Neural progenitor cell (in vitro differentiated cells): ENCODE data around the gene ACAP2.

Experiments used
- CTCF ChIP-seq: fragments of 200-600 bp; sonication (generic); IDR thresholded peaks from 2 replicates; pipeline ENCODE4 v1.5.1; 2017; ENCODE audit warnings: antibody characterized with exemption, mild to moderate bottlenecking
- EZH2 ChIP-seq: fragments of 200-600 bp; sonication (generic); IDR thresholded peaks from 2 replicates; pipeline ENCODE4 v1.6.1; 2017; ENCODE audit warnings: antibody characterized with exemption, mild to moderate bottlenecking, moderate library complexity

- TF ChIP-seq CTCF = no peak
- no peak for TF ChIP-seq EZH2
Observed at GRCh38 chr3:195403244-195403643, 39.6 kb downstream of the ACAP2 start.
